Mononuclear cell (primary cell): ENCODE measurements around the gene ZNF236. TPM values are rescaled to one million over a fixed set of nuclear protein-coding genes. Genes with fewer than 3 reads are reported as not detected.

Experiments used
- H3K27me3 ChIP-seq: 2 replicates; pipeline ENCODE4 v1.6.0; 2011; ENCODE audit warnings: low read length, control low read depth; ENCODE audit not compliant: insufficient read depth
- H3K4me1 ChIP-seq: 2 replicates; pipeline ENCODE4 v1.5.1; 2011; ENCODE audit warnings: mild to moderate bottlenecking, low read length, control low read depth; ENCODE audit not compliant: insufficient read depth
- H3K4me3 ChIP-seq: 2 replicates; pipeline ENCODE4 v1.5.1; 2011; ENCODE audit warnings: mild to moderate bottlenecking, low read length, moderate library complexity
- H3K9me3 ChIP-seq: 2 replicates; pipeline ENCODE4 v1.5.1; 2011; ENCODE audit warnings: low read depth, mild to moderate bottlenecking, control low read depth, low read length
- total RNA-seq: library from RNA; depleted of rRNA; stranded (reverse); fragments of >200 nt; gene quantifications from one replicate; pipeline ENCODE4 v1.2.3, GENCODE V29; 2012

The ZNF236 gene
- total RNA-seq, 1 donor, result 21.4 TPM

DNA sequence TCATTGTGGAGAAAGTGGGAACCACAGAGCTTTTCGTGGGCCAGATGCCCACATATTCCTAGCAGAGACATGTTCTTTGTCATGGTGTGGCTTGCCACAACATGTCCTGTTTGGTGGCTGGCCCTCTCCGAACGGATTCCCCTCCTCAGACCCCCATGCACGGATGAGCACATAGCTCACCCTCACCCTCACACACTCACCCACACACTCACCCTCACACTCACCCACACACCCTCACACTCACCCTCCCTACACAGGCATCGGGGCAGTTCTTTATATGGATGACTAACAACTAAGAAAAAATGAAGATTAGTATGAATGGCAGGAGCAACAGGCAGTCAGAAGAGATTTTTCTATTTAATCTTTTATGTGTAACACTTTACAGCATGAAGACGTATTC is 149.9 kb downstream of the ZNF236 start:
- peaks cover 5% of the 10 kb centered on the region for H3K4me1 ChIP-seq
- H3K9me3 ChIP-seq, result no peaks in the 10 kb centered on the region
- no peak overlapping the region for H3K4me3 ChIP-seq
- no peaks in the 10 kb centered on the region for H3K27me3 ChIP-seq

DNA sequence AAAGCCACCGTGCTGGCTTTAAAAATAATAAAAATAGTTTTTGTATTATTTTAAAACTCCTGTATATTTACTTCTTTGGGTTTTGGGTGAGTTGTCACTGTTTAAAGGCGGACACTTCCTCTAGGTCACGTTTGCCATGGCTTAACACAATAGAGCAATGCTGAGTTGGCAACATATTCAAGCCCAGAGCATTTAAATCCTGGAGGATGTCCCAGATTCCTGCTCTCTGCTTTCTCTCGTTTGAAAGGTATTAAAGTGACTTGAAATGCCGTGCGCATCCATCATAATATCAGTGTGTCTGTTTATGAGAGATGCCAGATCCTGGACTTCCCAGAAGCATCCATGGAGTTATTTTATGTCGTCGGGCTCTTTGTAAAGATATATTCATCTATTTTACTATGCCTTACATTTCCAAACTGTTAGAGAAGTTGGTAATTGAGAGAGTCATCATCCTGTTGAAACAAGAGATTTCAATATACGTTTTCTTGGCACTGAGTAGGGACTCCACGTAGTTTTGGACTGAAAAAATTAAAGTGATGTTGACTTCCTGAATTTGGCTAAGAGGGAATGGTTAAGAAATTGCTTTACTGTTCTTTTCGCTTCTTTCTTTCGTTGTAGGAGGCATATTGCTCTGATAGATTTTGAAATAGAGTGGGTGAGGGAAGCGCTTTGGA is 150.6 kb downstream of the ZNF236 start:
- Histone ChIP-seq H3K4me1 (no peaks in the 10 kb centered on the region), H3K9me3 (no peaks in the 10 kb centered on the region), H3K27me3 (no peaks in the 10 kb centered on the region), H3K4me3 (no peak overlapping the region)

DNA sequence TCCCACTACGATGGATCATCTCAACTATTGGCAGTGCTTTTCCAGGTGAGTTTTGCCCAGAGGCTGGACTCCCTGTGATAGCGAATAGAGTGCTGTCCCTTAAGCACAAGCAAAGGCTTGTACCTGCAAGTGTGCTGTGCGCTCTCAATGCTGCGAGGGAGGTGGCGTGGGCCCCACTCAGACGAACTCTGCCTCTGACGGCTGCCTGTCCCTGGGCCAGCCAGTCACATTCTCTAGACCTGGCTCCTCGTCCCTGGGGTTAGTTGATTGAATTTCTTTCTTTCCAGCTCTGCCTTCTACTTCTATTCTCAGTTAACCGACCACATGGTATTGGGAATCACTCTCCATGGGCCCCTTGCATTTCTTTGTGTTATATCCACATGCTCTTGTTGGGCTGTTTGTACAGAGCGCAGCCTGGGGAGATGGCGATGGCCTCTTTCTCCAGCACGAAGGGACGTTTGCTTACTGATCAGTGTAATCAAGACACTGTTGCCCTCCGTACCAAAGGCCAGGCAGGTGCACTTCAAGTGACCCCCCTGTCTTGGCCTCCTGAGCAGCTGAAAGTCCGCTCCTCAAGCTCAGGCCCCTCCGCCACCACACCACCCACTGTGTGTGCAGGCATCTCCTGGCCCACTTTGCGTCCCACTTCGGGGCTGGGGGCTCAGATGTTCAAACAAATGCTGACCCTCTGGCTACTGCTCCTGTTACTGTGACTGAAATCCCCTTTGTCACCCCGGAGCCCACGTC is 151.3 kb downstream of the ZNF236 start:
- no peaks in the 10 kb centered on the region for H3K27me3 ChIP-seq
- no peaks in the 10 kb centered on the region for H3K4me1 ChIP-seq
- H3K4me3 ChIP-seq, result no peak overlapping the region
- no peaks in the 10 kb centered on the region for H3K9me3 ChIP-seq

GRCh38 chr18:76974386-76974785 is 152.0 kb downstream of the ZNF236 start:
- no peaks in the 10 kb centered on the region for H3K4me1 ChIP-seq
- no peaks in the 10 kb centered on the region for H3K9me3 ChIP-seq
- H3K27me3 ChIP-seq, result no peaks in the 10 kb centered on the region
- no peak overlapping the region for H3K4me3 ChIP-seq

DNA sequence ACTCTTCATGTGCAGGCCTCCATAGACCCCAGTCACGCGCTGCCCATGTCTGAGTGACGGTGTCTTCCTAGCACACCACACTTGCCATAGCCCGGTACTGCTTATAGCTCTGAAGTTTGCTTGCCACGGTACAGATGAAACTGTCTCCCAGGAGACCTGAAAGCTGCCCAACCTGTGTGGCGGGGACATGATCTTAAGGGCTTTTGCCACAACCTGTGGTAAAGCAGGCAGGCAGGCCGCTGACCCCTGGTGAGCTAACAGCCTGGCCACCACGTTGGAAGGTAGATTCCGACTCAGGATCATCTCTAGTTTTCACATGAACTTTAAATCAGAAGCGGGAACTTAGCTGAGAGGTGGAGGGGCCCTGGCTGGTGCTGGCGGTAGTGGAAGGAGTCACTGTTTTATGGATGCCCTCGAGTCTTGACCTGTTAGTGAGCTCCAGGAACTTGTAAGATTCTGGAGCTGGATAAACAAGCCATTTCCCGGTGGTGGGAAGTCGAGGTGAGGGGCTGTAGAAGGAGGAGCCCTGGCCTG is 153.3 kb downstream of the ZNF236 start:
- H3K4me3 ChIP-seq, result no peak overlapping the region
- H3K4me1 ChIP-seq, result no peaks in the 10 kb centered on the region
- H3K9me3 ChIP-seq, result no peaks in the 10 kb centered on the region
- no peaks in the 10 kb centered on the region for H3K27me3 ChIP-seq

GRCh38 chr18:76977108-76977621 is 154.8 kb downstream of the ZNF236 start:
- Histone ChIP-seq H3K4me1 (no peaks in the 10 kb centered on the region), H3K9me3 (no peaks in the 10 kb centered on the region), H3K27me3 (no peaks in the 10 kb centered on the region), H3K4me3 (no peak overlapping the region)

DNA sequence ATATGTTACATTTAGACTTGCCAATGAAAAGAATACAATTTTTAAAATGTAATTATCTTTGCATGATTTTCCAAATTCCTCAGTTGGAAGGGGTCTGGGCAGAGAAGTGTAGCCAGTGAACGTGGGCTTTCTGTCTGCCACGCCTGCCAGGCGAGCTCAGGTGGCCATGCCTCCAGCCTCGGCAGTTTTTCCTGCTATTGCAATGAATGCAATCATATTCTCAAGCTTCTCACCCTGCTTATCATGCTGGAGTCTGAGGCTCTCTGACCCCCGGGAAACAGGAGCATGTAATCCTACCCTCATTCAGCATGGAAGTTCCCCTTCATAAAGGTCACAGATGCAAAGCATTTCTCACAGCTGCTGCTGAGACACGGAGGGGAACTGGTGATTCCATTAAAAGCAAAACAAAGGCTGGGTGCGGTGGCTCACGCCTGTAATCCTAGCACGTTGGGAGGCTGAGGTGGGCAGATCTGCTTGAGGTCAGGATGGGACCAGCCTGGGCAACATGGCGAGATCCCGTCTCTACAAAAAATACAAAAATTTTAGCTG is 155.4 kb downstream of the ZNF236 start:
- Histone ChIP-seq H3K9me3 (no peaks in the 10 kb centered on the region), H3K27me3 (no peaks in the 10 kb centered on the region), H3K4me1 (no peaks in the 10 kb centered on the region), H3K4me3 (no peak overlapping the region)

DNA sequence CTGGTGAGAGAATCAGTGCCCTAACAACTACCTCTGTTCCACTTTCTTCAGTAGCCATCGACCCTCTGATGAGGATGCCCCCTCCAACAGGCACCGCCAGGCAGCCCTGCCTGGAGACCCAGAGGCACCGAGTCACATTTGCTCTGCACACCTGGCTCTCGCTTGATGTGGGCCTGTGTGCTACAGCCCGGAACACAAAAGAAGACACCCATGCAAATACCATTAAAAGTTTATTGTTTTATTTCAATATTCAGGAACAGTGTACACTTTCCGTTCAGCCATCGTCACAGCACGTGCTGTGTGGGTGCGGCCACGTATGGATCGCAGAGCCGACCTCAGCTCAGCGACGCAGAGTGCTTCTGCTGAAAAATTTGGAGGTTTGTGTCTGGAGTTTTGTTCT is 156.3 kb downstream of the ZNF236 start:
- H3K9me3 ChIP-seq, result no peaks in the 10 kb centered on the region
- no peaks in the 10 kb centered on the region for H3K27me3 ChIP-seq
- no peak overlapping the region for H3K4me3 ChIP-seq
- H3K4me1 ChIP-seq, result peaks cover 4% of the 10 kb centered on the region

DNA sequence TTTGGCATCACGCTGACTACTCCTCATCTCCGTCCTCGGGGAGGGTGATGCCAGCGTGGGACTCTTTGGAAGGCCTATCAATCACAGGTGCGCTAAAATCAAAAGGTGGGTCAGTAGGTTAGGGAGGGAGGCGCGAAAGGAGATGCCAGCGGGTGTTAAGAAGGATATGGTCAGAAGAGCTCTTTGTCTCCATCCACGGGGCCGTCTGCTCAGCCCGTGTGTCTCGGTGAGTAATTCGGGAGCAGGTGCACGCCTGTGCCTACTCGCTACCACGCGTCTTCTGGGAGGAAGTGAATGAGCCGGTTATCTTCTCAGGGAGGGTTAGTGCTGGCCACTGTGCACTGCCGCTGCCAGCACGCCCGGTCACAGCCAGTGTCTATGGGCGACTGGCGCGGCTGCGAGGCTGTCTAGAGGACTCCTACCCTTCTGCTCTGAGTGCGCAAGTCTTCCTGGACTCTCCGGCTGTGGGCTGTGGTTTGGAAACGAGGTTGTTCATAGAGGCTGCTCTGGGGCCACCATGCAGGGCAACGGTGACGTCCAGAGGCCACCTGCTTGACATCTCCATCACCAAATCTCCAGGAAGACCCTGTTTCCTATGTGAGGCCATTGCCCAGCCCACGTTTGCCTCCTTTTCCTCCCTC is 156.9 kb downstream of the ZNF236 start:
- no peaks in the 10 kb centered on the region for H3K27me3 ChIP-seq
- peaks cover 4% of the 10 kb centered on the region for H3K4me1 ChIP-seq
- no peaks in the 10 kb centered on the region for H3K9me3 ChIP-seq
- H3K4me3 ChIP-seq, result no peak overlapping the region

DNA sequence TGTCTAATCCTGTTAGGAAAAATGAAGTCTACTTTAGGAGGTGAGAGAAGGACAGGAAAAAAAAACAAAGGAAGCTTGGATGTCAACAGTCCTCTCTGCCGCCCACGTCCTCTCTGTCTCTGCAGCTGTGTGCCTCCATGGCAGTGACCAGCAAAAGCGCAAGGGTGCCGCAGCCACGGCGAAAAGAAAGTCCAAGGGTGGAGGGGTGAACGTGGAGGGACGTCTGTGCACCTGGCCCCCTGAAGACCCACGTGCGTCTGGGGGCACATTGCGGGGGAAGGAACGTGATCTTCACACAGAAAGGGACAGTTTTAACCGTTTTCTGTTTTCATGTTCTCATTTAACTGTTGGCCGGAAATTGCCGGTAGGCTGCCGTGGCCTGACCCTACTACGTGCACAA is 157.5 kb downstream of the ZNF236 start:
- no peaks in the 10 kb centered on the region for H3K27me3 ChIP-seq
- no peaks in the 10 kb centered on the region for H3K9me3 ChIP-seq
- H3K4me1 ChIP-seq, result peaks cover 4% of the 10 kb centered on the region
- no peak overlapping the region for H3K4me3 ChIP-seq

DNA sequence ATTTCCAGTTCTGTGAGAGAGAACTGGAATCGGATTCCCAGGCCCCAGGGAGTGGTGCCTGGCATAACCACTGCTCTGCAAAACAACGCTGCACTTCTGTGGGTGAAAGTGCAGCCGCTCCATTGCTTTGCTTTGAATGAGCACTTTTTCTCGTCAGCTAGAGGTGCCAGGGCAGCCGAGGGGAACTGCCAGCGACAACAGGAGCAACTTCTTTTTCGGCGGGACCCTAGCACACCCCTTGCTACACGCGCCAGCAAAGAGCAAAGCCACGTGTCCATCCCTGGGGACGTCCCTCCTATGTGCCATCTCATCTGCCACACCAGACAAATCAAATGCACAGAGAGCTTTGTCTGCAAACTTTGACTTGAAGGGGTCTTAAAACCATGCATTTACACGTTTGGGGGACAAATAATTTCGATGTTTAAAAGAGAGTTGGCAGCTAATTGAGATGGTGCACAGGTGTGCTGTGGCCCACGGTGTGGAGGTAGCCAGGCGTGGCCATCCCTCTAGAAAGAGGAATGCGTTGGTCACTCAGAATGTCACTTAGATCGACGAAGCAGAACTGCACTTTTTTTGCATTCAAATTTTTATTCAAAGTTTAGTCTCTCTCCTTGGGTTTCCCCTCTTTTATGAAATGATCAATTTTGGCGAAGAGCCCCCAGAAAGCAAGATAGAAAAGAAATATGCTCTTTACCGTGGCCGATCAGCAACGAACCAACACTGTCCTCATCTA is 158.5 kb downstream of the ZNF236 start:
- no peaks in the 10 kb centered on the region for H3K9me3 ChIP-seq
- H3K4me1 ChIP-seq, result peaks cover 4% of the 10 kb centered on the region
- H3K4me3 ChIP-seq, result no peak overlapping the region
- no peaks in the 10 kb centered on the region for H3K27me3 ChIP-seq

DNA sequence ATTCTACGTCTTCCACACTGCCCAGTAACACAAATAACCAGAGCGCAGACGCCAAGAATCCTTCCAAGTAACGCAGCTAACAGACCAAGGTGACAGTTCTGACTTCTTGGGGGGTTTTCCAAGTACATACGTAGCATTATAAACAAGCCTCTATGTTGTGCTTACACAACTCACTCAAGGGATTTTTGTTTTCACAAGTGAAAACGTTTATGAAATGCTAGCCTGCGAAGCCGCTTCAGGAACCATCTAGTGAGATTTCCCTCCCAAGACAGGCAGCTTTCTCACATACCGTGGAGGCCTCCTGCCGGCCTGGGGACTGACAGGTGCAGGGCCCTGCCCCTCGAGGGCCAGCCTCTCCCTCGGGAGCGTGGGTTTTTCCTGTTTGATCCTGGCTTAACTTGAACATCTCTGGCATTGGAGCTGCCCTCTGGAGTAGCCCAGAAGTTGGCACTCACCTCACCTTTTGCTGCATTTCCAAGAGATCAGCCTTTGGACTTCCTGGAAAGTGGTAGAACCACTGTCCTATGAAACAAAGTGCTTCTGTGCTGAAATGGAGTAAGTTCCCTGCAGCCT is 159.1 kb downstream of the ZNF236 start:
- no peaks in the 10 kb centered on the region for H3K9me3 ChIP-seq
- peaks cover 4% of the 10 kb centered on the region for H3K4me1 ChIP-seq
- no peaks in the 10 kb centered on the region for H3K27me3 ChIP-seq
- H3K4me3 ChIP-seq, result no peak overlapping the region

GRCh38 chr18:76982038-76982437 is 159.7 kb downstream of the ZNF236 start:
- Histone ChIP-seq H3K9me3 (no peaks in the 10 kb centered on the region), H3K4me3 (no peak overlapping the region), H3K4me1 (peaks cover 4% of the 10 kb centered on the region), H3K27me3 (no peaks in the 10 kb centered on the region)

- Histone ChIP-seq H3K4me1 (peaks cover 4% of the 10 kb centered on the region), H3K4me3 (no peak overlapping the region), H3K27me3 (no peaks in the 10 kb centered on the region), H3K9me3 (no peaks in the 10 kb centered on the region)
Measured at GRCh38 chr18:76982841-76983583, 160.7 kb downstream of the ZNF236 start.
